KOPT-K1 (cell line): ENCODE measurements around the gene SLC8A3.

ENCODE experiments used
- H3K27ac ChIP-seq: fragments of 200-600 bp; sonication (generic); 2 replicates; pipeline ENCODE4 v1.5.1; 2016; ENCODE audit warnings: antibody characterized with exemption, mild to moderate bottlenecking, low read depth, low read length; ENCODE audit not compliant: poor library complexity, severe bottlenecking
- H3K36me3 ChIP-seq: fragments of 200-600 bp; sonication (generic); 2 replicates; pipeline ENCODE4 v1.5.1; 2017; ENCODE audit warnings: antibody characterized with exemption, mild to moderate bottlenecking, low read length, moderate library complexity; ENCODE audit not compliant: insufficient read depth
- H3K9me3 ChIP-seq: fragments of 200-600 bp; sonication (generic); 2 replicates; pipeline ENCODE4 v1.5.1; 2017; ENCODE audit warnings: antibody characterized with exemption, low read length, mild to moderate bottlenecking; ENCODE audit not compliant: insufficient read depth, poor library complexity, severe bottlenecking

The SLC8A3 gene

DNA sequence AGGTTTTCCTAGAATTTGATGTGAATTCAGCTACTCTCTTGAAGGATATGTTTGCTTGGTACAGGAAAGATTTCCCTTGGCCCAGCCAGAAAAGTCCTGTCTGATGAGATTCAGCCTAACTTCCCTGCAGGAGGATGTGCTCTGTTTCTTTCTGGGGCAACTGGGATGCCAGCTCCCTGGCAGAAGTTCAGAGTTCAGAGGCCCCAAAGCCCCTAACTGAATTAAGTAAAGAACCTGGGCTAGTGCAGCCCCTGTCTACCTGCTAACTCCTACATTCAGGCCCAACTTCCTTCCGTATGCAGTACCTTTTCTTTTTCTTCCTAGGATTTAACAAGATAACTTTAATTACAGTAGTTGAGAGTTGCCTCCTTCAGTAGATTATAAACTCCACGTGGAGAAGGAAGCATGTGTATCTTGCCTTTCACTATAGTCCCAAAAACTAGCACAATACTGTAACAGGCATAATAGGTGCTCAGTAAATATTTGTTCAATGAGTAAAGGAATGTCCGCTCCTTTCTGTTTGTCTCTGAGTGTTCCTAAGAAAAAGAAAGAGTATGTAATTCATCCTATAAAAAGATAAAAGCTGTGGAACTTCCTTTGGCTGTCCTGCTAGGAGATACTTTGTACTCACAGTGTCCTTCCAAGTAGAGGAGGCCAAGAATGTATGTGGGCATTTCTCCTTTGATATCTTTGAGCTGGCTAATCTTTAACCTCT, 141.0 kb downstream of the SLC8A3 start:
- Histone ChIP-seq H3K27ac (no peak overlapping the region), H3K9me3 (no peaks in the 10 kb centered on the region), H3K36me3 (no peaks in the 10 kb centered on the region)

- no peaks in the 10 kb centered on the region for H3K9me3 ChIP-seq
- H3K36me3 ChIP-seq: no peaks in the 10 kb centered on the region
- no peak overlapping the region for H3K27ac ChIP-seq
Measured at GRCh38 chr14:70045844-70046535, 142.8 kb downstream of the SLC8A3 start.

DNA sequence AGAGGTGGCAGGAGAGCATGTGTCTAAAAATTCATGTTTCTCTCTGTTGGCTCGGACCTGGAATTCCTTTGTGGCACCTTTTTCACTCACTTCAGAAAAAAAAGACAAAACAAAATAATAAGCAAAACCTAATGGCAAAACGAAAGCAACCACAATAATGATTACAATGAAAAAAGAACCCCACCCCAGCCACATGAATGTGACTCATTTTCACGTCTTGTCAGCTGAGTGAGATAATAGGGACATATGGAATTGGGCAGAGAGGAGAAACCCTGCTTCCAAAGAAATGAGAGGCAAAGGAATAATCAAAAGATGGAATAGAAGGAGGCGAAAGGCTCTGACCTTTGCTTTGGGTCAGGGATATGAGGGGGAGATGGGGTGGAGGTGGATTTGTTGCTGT, 143.4 kb downstream of the SLC8A3 start:
- no peaks in the 10 kb centered on the region for H3K36me3 ChIP-seq
- no peak overlapping the region for H3K27ac ChIP-seq
- no peaks in the 10 kb centered on the region for H3K9me3 ChIP-seq

DNA sequence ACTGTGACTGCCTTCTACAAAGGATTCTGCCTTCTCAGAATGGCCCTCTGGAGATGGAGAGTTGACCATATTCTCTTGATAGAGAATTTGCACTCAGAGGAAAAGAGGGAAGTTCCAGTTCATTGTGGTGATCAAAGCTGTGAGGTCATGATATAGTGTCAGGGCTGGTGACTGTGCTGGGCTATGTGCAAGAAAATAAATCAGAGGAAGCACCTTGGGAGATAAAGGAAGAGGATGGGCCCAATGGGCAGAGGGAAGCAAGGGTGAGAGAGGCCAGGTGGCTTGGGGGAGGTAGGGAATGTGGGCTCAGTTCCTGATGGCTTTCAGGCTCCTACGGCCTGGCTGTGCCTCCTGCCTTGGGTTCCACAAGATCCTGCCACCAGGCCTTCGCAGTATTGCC, 145.8 kb downstream of the SLC8A3 start:
- Histone ChIP-seq H3K36me3 (no peaks in the 10 kb centered on the region), H3K27ac (no peak overlapping the region), H3K9me3 (no peaks in the 10 kb centered on the region)

- H3K36me3 ChIP-seq: no peaks in the 10 kb centered on the region
- no peaks in the 10 kb centered on the region for H3K9me3 ChIP-seq
- H3K27ac ChIP-seq: no peak overlapping the region
Measured at GRCh38 chr14:70036665-70037064, 152.1 kb downstream of the SLC8A3 start.

DNA sequence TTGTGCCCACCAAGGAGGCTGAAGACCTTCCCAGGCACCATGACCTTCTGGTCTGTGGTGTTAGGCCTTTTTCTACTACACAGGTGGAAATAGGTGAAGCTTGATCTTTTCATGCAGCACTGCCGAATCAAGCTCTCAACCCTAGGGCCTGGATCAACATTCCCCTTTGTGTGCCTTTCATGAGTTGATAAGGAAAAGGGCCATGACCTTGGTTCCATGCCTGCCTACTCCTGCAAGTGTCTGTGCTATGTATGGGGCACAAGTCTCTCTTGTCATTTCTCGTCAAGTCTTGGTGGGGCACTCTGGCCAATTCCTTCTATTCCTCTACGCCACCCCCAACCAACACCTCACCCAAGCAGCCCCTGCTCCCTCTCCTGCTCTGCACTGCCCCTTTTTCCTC, 154.5 kb downstream of the SLC8A3 start:
- no peaks in the 10 kb centered on the region for H3K36me3 ChIP-seq
- no peak overlapping the region for H3K27ac ChIP-seq
- no peaks in the 10 kb centered on the region for H3K9me3 ChIP-seq

- Histone ChIP-seq H3K36me3 (no peaks in the 10 kb centered on the region), H3K27ac (no peak overlapping the region), H3K9me3 (no peaks in the 10 kb centered on the region)
Measured at GRCh38 chr14:70033561-70033960, 155.2 kb downstream of the SLC8A3 start.

GRCh38 chr14:70033116-70033515, 155.6 kb downstream of the SLC8A3 start:
- no peaks in the 10 kb centered on the region for H3K9me3 ChIP-seq
- no peaks in the 10 kb centered on the region for H3K36me3 ChIP-seq
- H3K27ac ChIP-seq: no peak overlapping the region

- H3K9me3 ChIP-seq: no peaks in the 10 kb centered on the region
- no peaks in the 10 kb centered on the region for H3K36me3 ChIP-seq
- no peak overlapping the region for H3K27ac ChIP-seq
Measured at GRCh38 chr14:70032447-70032846, 156.3 kb downstream of the SLC8A3 start.

DNA sequence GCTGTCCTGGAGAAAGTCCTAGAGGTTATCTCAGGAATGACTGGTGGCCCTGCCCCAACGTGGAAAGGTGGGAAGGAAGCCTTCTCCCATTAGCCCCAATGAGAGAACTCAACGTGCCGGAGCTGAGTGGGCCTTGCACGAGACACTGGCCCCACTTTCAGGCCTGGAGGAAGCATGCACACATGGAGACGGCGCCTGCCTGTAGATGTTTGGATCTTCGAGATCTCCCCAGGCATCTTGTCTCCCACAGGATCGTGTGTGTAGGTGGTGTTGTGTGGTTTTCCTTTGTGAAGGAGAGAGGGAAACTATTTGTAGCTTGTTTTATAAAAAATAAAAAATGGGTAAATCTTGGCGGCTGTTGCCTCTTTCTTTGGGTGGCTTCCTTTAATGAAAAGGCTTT, 156.7 kb downstream of the SLC8A3 start:
- Histone ChIP-seq H3K27ac (no peak overlapping the region), H3K9me3 (no peaks in the 10 kb centered on the region), H3K36me3 (no peaks in the 10 kb centered on the region)

DNA sequence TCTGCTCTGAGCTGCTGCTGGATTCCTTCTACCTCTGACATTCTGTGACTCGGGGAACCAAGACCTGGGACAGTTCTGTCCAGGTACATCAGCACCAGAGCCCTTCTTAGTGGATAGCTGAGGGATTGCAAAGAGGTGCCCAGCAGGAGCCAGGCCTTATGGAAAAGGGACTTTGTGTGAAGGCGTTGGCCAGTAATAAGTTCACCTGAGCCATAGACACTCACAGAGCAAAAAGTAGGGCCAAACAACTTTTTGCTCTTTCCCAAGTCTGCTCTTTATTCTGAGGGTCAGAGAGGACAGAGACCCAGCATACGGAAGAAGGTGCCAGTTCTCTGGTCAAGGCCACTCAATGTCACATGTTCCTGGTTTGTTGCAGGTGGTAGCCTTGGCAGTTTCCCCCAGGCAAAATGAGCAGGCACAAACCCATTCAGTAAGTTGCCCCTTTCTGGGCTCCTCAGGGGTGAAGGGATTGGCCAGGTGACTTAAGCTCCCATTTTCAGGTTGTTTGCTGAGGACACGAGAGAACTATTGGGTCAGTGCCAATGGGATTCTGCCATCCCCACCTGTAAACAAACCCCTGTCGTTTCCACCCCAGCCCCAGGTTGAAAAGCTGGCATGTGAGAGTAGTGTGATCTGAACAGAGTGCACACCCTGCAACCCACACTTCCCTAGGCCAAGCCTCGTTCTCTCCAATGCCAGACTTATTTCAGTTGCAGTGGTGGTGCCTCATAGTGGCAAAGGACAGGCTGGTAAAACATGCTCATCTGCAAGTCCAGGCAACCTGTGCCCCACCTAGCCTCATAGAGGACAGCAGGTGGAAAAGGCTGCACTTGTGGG, 159.2 kb downstream of the SLC8A3 start:
- Histone ChIP-seq H3K9me3 (no peaks in the 10 kb centered on the region), H3K36me3 (no peaks in the 10 kb centered on the region), H3K27ac (no peak overlapping the region)

GRCh38 chr14:70027785-70028428, 160.8 kb downstream of the SLC8A3 start:
- H3K9me3 ChIP-seq: no peaks in the 10 kb centered on the region
- H3K36me3 ChIP-seq: no peaks in the 10 kb centered on the region
- H3K27ac ChIP-seq: no peak overlapping the region

- no peak overlapping the region for H3K27ac ChIP-seq
- no peaks in the 10 kb centered on the region for H3K36me3 ChIP-seq
- no peaks in the 10 kb centered on the region for H3K9me3 ChIP-seq
Measured at GRCh38 chr14:70023871-70024270, 164.9 kb downstream of the SLC8A3 start.

GRCh38 chr14:70022771-70023445, 165.8 kb downstream of the SLC8A3 start:
- H3K27ac ChIP-seq: no peak overlapping the region
- no peaks in the 10 kb centered on the region for H3K9me3 ChIP-seq
- no peaks in the 10 kb centered on the region for H3K36me3 ChIP-seq
